KMS-11 (cell line): Measurements from ENCODE around the gene TMEM150C.

Experiments
- H2AFZ ChIP-seq: fragments of 200-600 bp; sonication (generic); 2 replicates; pipeline ENCODE4 v1.6.1; 2016; ENCODE audit warnings: antibody characterized with exemption, mixed run types, low read depth
- H3K27ac ChIP-seq: fragments of 200-600 bp; sonication (generic); 2 replicates; pipeline ENCODE4 v1.6.1; 2016; ENCODE audit warnings: mild to moderate bottlenecking, mixed run types
- H3K27me3 ChIP-seq: fragments of 200-600 bp; sonication (generic); 2 replicates; pipeline ENCODE4 v1.6.1; 2017; ENCODE audit warnings: mild to moderate bottlenecking, low read depth, mixed run types, moderate library complexity; ENCODE audit not compliant: insufficient read depth
- H3K36me3 ChIP-seq: fragments of 200-600 bp; sonication (generic); 2 replicates; pipeline ENCODE4 v1.6.1; 2017; ENCODE audit warnings: mild to moderate bottlenecking, mixed run types; ENCODE audit not compliant: insufficient read depth
- H3K4me1 ChIP-seq: fragments of 200-600 bp; sonication (generic); 2 replicates; pipeline ENCODE4 v1.6.1; 2016; ENCODE audit warnings: mild to moderate bottlenecking, low read depth, mixed run types; ENCODE audit not compliant: poor library complexity, severe bottlenecking
- H3K4me2 ChIP-seq: fragments of 200-600 bp; sonication (generic); 2 replicates; pipeline ENCODE4 v1.7.0; 2016; ENCODE audit warnings: mild to moderate bottlenecking, mixed run types
- H3K4me3 ChIP-seq: fragments of 200-600 bp; sonication (generic); IDR thresholded peaks from 2 replicates; pipeline ENCODE4 v1.6.1; 2017; ENCODE audit warnings: low read depth, low read length, mixed read lengths; ENCODE audit not compliant: insufficient read depth
- H3K79me2 ChIP-seq: fragments of 200-600 bp; sonication (generic); 2 replicates; pipeline ENCODE4 v1.6.1; 2016; ENCODE audit warnings: low read depth, mixed run types; ENCODE audit not compliant: insufficient read depth
- H3K9ac ChIP-seq: fragments of 200-600 bp; sonication (generic); 2 replicates; pipeline ENCODE4 v1.6.1; 2016; ENCODE audit warnings: mild to moderate bottlenecking, mixed run types
- H4K20me1 ChIP-seq: fragments of 200-600 bp; sonication (generic); 2 replicates; pipeline ENCODE4 v1.6.1; 2016; ENCODE audit warnings: mild to moderate bottlenecking, mixed run types; ENCODE audit not compliant: insufficient read depth
- CTCF ChIP-seq: fragments of 200-600 bp; sonication (generic); conservative IDR thresholded peaks from 2 replicates; pipeline ENCODE4 v1.6.1; 2017; ENCODE audit warnings: low read depth, mild to moderate bottlenecking, antibody characterized with exemption, low read length, moderate library complexity, mixed read lengths

The TMEM150C gene

DNA sequence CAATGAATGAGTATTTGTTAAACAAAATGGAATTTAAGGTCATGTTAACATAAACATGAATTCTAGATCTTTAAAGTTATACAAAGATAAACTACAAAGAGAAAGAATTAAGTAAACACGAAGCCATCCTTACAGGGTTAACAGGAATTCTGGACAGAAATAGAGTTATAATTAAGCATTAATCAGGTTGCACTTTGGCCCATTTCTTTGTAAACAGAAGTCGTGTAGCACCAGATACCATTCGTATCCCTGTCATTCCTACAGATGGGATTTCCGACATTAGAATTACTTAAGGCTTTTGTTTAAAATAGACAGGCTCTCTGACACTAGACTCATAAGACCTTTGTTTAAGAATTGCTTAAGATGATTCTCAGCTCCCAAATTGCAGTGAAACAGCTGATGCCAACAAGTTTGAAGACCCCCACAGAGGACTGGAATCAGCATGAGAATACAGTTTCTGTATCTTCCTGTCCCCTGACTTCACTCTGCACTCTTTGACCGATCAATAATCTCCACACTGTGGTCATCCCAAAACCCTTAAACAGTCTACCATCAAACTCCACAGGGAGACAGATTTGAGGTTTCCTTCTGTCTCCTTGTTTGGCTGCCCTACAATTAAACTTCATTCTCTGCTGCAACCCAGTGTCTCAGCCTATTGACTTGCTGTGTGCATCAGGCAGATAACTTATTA lies 22.3 kb upstream of the TMEM150C start:
- H3K79me2 ChIP-seq: no peaks in the 10 kb centered on the region
- H3K4me2 ChIP-seq: no peak overlapping the region
- no peak overlapping the region for H2AFZ ChIP-seq
- H4K20me1 ChIP-seq: no peaks in the 10 kb centered on the region
- H3K27me3 ChIP-seq: no peaks in the 10 kb centered on the region
- H3K36me3 ChIP-seq: no peaks in the 10 kb centered on the region
- H3K4me1 ChIP-seq: no peaks in the 10 kb centered on the region
- H3K27ac ChIP-seq: no peak overlapping the region
- TF ChIP-seq CTCF: no peak
- H3K4me3 ChIP-seq: no peak overlapping the region
- H3K9ac ChIP-seq: no peak overlapping the region

DNA sequence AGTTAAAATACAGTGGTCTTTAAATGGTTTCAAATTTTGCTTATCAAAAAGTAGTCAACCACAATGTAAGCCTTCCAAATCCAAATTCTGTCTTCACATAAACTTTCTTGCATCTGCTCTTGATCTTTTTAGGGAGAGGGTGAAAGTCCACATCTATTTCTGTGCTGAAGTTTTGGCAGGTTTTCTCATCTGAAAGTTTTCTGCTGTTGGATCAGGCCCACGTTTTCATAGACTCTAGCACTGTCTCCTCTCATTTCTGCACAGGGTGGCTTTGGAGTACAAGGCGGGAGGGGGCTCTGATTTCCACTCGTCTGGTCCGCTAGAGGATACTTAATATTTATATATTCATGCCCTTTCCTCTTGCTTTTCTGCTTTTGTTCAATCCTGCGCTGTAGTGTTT lies 18.1 kb upstream of the TMEM150C start:
- Histone ChIP-seq H3K36me3 (no peaks in the 10 kb centered on the region), H3K79me2 (no peaks in the 10 kb centered on the region), H3K9ac (no peak overlapping the region), H3K27ac (no peak overlapping the region), H3K4me3 (no peak overlapping the region), H2AFZ (no peak overlapping the region), H4K20me1 (no peaks in the 10 kb centered on the region), H3K27me3 (no peaks in the 10 kb centered on the region), H3K4me2 (no peak overlapping the region), H3K4me1 (no peaks in the 10 kb centered on the region)
- TF ChIP-seq CTCF: no peak

GRCh38 chr4:82578935-82579334 lies 17.1 kb upstream of the TMEM150C start:
- no peaks in the 10 kb centered on the region for H3K27me3 ChIP-seq
- H3K79me2 ChIP-seq: no peaks in the 10 kb centered on the region
- no peaks in the 10 kb centered on the region for H3K36me3 ChIP-seq
- no peak overlapping the region for H3K27ac ChIP-seq
- H3K9ac ChIP-seq: no peak overlapping the region
- TF ChIP-seq CTCF: peak; percentile 33; the same call in 1 of the 2 replicates
- H4K20me1 ChIP-seq: no peaks in the 10 kb centered on the region
- no peak overlapping the region for H3K4me3 ChIP-seq
- no peaks in the 10 kb centered on the region for H3K4me1 ChIP-seq
- no peak overlapping the region for H3K4me2 ChIP-seq
- no peak overlapping the region for H2AFZ ChIP-seq

- Histone ChIP-seq H3K36me3 (no peaks in the 10 kb centered on the region), H2AFZ (no peak overlapping the region), H3K4me2 (no peak overlapping the region), H3K9ac (no peak overlapping the region), H3K27me3 (no peaks in the 10 kb centered on the region), H3K4me1 (no peaks in the 10 kb centered on the region), H3K79me2 (no peaks in the 10 kb centered on the region), H4K20me1 (no peaks in the 10 kb centered on the region), H3K27ac (no peak overlapping the region), H3K4me3 (no peak overlapping the region)
- no peak for TF ChIP-seq CTCF
These were observed 15.7 kb upstream of the TMEM150C start for GRCh38 chr4:82577451-82577850.
